Endodermal cell (in vitro differentiated cells): ENCODE data around the gene WNT2. TPM values are rescaled to one million over a fixed set of nuclear protein-coding genes. Genes with fewer than 3 reads are reported as not detected.

ENCODE experiments used
- DNase-seq: peaks from one replicate; pipeline ENCODE4 v3.0.0-alpha.2; 2017
- H3K27ac ChIP-seq: 2 replicates; pipeline ENCODE4 v1.5.1; 2013; ENCODE audit warnings: mild to moderate bottlenecking, low read depth, low read length, moderate library complexity
- H3K27me3 ChIP-seq: 2 replicates; pipeline ENCODE4 v1.6.1; 2013; ENCODE audit warnings: mild to moderate bottlenecking, low read length, moderate library complexity; ENCODE audit not compliant: insufficient read depth, control insufficient read depth, poor library complexity, severe bottlenecking
- H3K36me3 ChIP-seq: 2 replicates; pipeline ENCODE4 v1.7.0; 2013; ENCODE audit warnings: mild to moderate bottlenecking, low read length, moderate library complexity; ENCODE audit not compliant: control insufficient read depth, insufficient read depth
- H3K4me1 ChIP-seq: one replicate; pipeline ENCODE4 v1.7.0; 2013; ENCODE audit warnings: low read length; ENCODE audit not compliant: control insufficient read depth, insufficient read depth
- H3K4me3 ChIP-seq: 2 replicates; pipeline ENCODE4 v1.5.1; 2013; ENCODE audit warnings: mild to moderate bottlenecking, low read length, moderate library complexity
- H3K9ac ChIP-seq: 2 replicates; pipeline ENCODE4 v1.6.1; 2013; ENCODE audit warnings: mild to moderate bottlenecking, low read length, moderate library complexity; ENCODE audit not compliant: poor library complexity, severe bottlenecking; ENCODE audit errors: extremely low read depth
- H3K9me3 ChIP-seq: 2 replicates; pipeline ENCODE4 v1.6.1; 2013; ENCODE audit warnings: mild to moderate bottlenecking, low read length, moderate library complexity; ENCODE audit not compliant: control insufficient read depth
- H3K27ac Mint-ChIP-seq: 2 replicates; pipeline ENCODE4 v1.8.0; 2020; ENCODE audit warnings: mixed read lengths
- H3K27me3 Mint-ChIP-seq: 2 replicates; pipeline ENCODE4 v1.8.0; 2021; ENCODE audit warnings: mild to moderate bottlenecking, mixed read lengths; ENCODE audit not compliant: insufficient read depth
- H3K36me3 Mint-ChIP-seq: 2 replicates; pipeline ENCODE4 v1.8.0; 2020; ENCODE audit warnings: low read depth, mixed read lengths
- H3K4me1 Mint-ChIP-seq: 2 replicates; pipeline ENCODE4 v1.8.0; 2020; ENCODE audit warnings: mixed read lengths
- H3K4me3 Mint-ChIP-seq: 2 replicates; pipeline ENCODE4 v1.8.0; 2020; ENCODE audit warnings: mild to moderate bottlenecking, moderate library complexity, mixed read lengths
- H3K9me3 Mint-ChIP-seq: 2 replicates; pipeline ENCODE4 v1.8.0; 2020; ENCODE audit warnings: mild to moderate bottlenecking, mixed read lengths
- CTCF ChIP-seq: fragments of 200-600 bp; sonication (generic); conservative IDR thresholded peaks from 2 replicates; pipeline ENCODE4 v1.5.0; 2021; ENCODE audit warnings: antibody characterized with exemption, mild to moderate bottlenecking
- WGBS, 2 experiments: methylation state at CpG; one replicate each; pipeline versions ENCODE4 v1.1.5 to v1.1.7; 2013; ENCODE audit warnings: missing lambda C conversion rate in 2 of 2, mixed read lengths in 1 of 2; ENCODE audit not compliant: insufficient coverage in 1 of 2, insufficient read length in 1 of 2; 5-methylcytosine and 5-hydroxymethylcytosine counted together
- total RNA-seq, 2 donors: library from RNA; stranded (reverse); fragmentation: NEBNext Ultra II Directional in 1 of 2; extraction: Animal tissue kit (Norgen Biotek cat#: 25700) in 1 of 2; gene quantifications; 2 replicates in 1 of 2; 3 replicates in 1 of 2; pipeline ENCODE4 v1.2.1, GENCODE V29; 2021

Gene WNT2
- total RNA-seq, 2 donors from 2014 or later, result not detected

- Histone ChIP-seq H3K27ac (no peak overlapping the region), H3K9me3 (no peaks in the 10 kb centered on the region), H3K4me3 (no peak overlapping the region), H3K36me3 (no peaks in the 10 kb centered on the region), H3K27me3 (no peaks in the 10 kb centered on the region), H3K9ac (no peak overlapping the region), H3K4me1 (no peaks in the 10 kb centered on the region)
- no peaks in the 10 kb centered on the region for H3K36me3 Mint-ChIP-seq
- no peaks in the 10 kb centered on the region for H3K9me3 Mint-ChIP-seq
- H3K27ac Mint-ChIP-seq, result no peak overlapping the region
- no peaks in the 10 kb centered on the region for H3K27me3 Mint-ChIP-seq
- no peaks in the 10 kb centered on the region for H3K4me1 Mint-ChIP-seq
- no peak for DNase-seq
- TF ChIP-seq CTCF, result no peak
- no peak overlapping the region for H3K4me3 Mint-ChIP-seq
Measured at GRCh38 chr7:117362294-117362888, 39.5 kb upstream of the WNT2 start.

GRCh38 chr7:117350027-117350426 lies 27.2 kb upstream of the WNT2 start:
- Histone ChIP-seq H3K4me3 (no peak overlapping the region), H3K9ac (no peak overlapping the region), H3K27ac (no peak overlapping the region), H3K4me1 (peaks cover 7% of the 10 kb centered on the region), H3K27me3 (peaks cover under 1% of the 10 kb centered on the region), H3K36me3 (no peaks in the 10 kb centered on the region), H3K9me3 (no peaks in the 10 kb centered on the region)
- H3K27ac Mint-ChIP-seq, result no peak overlapping the region
- peaks cover 11% of the 10 kb centered on the region for H3K27me3 Mint-ChIP-seq
- TF ChIP-seq CTCF, result no peak
- H3K4me1 Mint-ChIP-seq, result peaks cover 32% of the 10 kb centered on the region
- H3K36me3 Mint-ChIP-seq, result no peaks in the 10 kb centered on the region
- no peak overlapping the region for H3K4me3 Mint-ChIP-seq
- H3K9me3 Mint-ChIP-seq, result no peaks in the 10 kb centered on the region
- WGBS, 2 experiments, result 90% methylated on average over 1 of the region's 1 CpG; no CpG with 5 or more reads in 1 of the 2 experiments
- DNase-seq, result no peak

DNA sequence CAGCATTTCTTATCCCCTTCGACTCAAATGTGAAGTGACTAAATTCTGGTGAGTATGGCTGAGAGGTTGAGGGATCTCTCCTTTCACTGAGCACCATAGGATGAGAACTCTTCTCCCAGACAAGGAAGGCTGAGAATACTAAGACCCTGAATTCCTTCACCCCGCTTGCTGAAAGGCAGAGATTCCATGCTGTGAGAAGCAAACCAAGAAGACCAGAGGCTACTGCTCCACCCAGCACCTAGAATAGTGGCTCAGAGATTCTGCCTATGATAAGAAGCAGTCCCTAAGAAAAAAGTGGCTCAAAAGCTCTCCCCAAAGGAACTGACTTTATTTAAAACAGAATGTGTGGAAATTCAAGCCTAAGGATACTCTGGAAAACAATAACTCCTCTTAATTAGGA lies 26.7 kb upstream of the WNT2 start:
- Mint-ChIP-seq H3K4me3 (no peak overlapping the region), H3K27ac (no peak overlapping the region), H3K27me3 (peaks cover 13% of the 10 kb centered on the region), H3K9me3 (no peaks in the 10 kb centered on the region), H3K4me1 (peaks cover 32% of the 10 kb centered on the region), H3K36me3 (no peaks in the 10 kb centered on the region)
- Histone ChIP-seq H3K9ac (no peak overlapping the region), H3K27ac (no peak overlapping the region), H3K27me3 (no peaks in the 10 kb centered on the region), H3K36me3 (no peaks in the 10 kb centered on the region), H3K4me1 (peaks cover 7% of the 10 kb centered on the region), H3K4me3 (no peak overlapping the region), H3K9me3 (no peaks in the 10 kb centered on the region)
- 90% methylated on average over 2 of the region's 2 CpGs; no CpG with 5 or more reads in 1 of the 2 experiments for WGBS, 2 experiments
- no peak for DNase-seq
- no peak for TF ChIP-seq CTCF
